HEK293T (cell line): ENCODE measurements around the gene FCER2.

ENCODE experiments used
- ARNT ChIP-seq: fragments of 450-650 bp; IDR thresholded peaks from 2 replicates; pipeline ENCODE4 v1.6.1; 2017; ENCODE audit warnings: mild to moderate bottlenecking
- BHLHE40 ChIP-seq: fragments of 450-650 bp; IDR thresholded peaks from 2 replicates; pipeline ENCODE4 v1.6.1; 2016; ENCODE audit warnings: mild to moderate bottlenecking, moderate library complexity, borderline replicate concordance
- CTBP1 ChIP-seq: fragments of 450-650 bp; IDR thresholded peaks from 2 replicates; pipeline ENCODE4 v1.6.1; 2016; ENCODE audit warnings: borderline replicate concordance
- ELF4 ChIP-seq: fragments of 450-650 bp; IDR thresholded peaks from 2 replicates; pipeline ENCODE4 v1.6.1; 2017; ENCODE audit warnings: antibody characterized with exemption
- FOXA1 ChIP-seq: fragments of 450-650 bp; IDR thresholded peaks from 2 replicates; pipeline ENCODE4 v1.6.1; 2016; ENCODE audit warnings: mild to moderate bottlenecking
- FOXM1 ChIP-seq: fragments of 450-650 bp; IDR thresholded peaks from 2 replicates; pipeline ENCODE4 v1.6.1; 2017; ENCODE audit warnings: mild to moderate bottlenecking, borderline replicate concordance
- HDGF ChIP-seq: fragments of 450-650 bp; IDR thresholded peaks from 2 replicates; pipeline ENCODE4 v1.6.1; 2017; ENCODE audit warnings: antibody characterized with exemption, borderline replicate concordance
- LEF1 ChIP-seq: fragments of 450-650 bp; IDR thresholded peaks from 2 replicates; pipeline ENCODE4 v1.6.1; 2017; ENCODE audit warnings: mild to moderate bottlenecking, borderline replicate concordance
- NFRKB ChIP-seq: fragments of 450-650 bp; IDR thresholded peaks from 2 replicates; pipeline ENCODE4 v1.6.1; 2016; ENCODE audit warnings: mild to moderate bottlenecking, moderate library complexity
- SP1 ChIP-seq: fragments of 450-650 bp; IDR thresholded peaks from 2 replicates; pipeline ENCODE4 v1.6.1; 2017
- SUZ12 ChIP-seq: fragments of 450-650 bp; IDR thresholded peaks from 2 replicates; pipeline ENCODE4 v1.6.1; 2016; ENCODE audit warnings: mild to moderate bottlenecking
- ZNF384 ChIP-seq: fragments of 450-650 bp; IDR thresholded peaks from 2 replicates; pipeline ENCODE4 v1.6.1; 2016
- TF ChIP-seq, protein P1 (sequence below): fragments of 450-650 bp; IDR thresholded peaks from 2 replicates; pipeline ENCODE4 v1.6.1; 2016

DNA sequence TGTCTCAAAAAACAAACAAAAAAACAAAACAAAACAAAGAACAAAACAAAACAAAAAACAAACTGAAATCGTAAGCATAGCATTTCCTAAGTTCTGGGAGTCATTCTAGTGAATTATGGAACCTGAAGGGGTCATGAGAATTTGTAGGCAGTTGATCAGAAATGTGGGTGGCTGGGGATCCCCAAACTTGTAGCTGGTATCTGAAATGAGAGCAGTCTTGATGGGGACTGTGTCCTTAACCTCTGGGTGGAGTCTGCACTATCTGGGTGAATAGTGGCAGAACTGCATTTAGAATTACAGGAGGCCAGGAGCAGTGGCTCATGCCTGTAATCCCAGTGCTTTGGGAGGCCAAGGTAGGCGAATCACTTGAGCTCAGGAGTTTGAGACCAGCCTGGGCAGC is 23.9 kb upstream of the FCER2 start:
- TF ChIP-seq LEF1 (no peak), ZNF384 (no peak), SP1 (no peak), NFRKB (no peak), HDGF (no peak), BHLHE40 (no peak), FOXM1 (no peak), ARNT (no peak), ELF4 (no peak), FOXA1 (no peak), SUZ12 (no peak), CTBP1 (no peak)
- TF ChIP-seq, protein P1, sequence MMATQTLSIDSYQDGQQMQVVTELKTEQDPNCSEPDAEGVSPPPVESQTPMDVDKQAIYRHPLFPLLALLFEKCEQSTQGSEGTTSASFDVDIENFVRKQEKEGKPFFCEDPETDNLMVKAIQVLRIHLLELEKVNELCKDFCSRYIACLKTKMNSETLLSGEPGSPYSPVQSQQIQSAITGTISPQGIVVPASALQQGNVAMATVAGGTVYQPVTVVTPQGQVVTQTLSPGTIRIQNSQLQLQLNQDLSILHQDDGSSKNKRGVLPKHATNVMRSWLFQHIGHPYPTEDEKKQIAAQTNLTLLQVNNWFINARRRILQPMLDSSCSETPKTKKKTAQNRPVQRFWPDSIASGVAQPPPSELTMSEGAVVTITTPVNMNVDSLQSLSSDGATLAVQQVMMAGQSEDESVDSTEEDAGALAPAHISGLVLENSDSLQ = no peak
